Liver (tissue), 9 donors: ENCODE results near the gene F2RL3. TPM values are rescaled to one million over a fixed set of nuclear protein-coding genes. Genes with fewer than 3 reads are reported as not detected.
A peak's percentile ranks its signal among the peaks of the same experiment; 100 is the strongest.

ENCODE experiments used
- DNase-seq: peaks from one replicate; pipeline ENCODE4 v3.0.0-alpha.2; 2017; ENCODE audit warnings: low spot score
- H3K27ac ChIP-seq, 2 donors: one replicate each; pipeline ENCODE4 v1.7.0; 2013; ENCODE audit warnings: inconsistent platforms in 2 of 2, low read length in 2 of 2, control low read depth in 1 of 2, low read depth in 1 of 2, mild to moderate bottlenecking in 1 of 2
- H3K27me3 ChIP-seq, 4 donors: one replicate each; pipeline versions ENCODE4 v1.6.1 to v1.7.0; 2013; ENCODE audit warnings: low read length in 3 of 4, inconsistent platforms in 1 of 4, mild to moderate bottlenecking in 1 of 4, moderate library complexity in 1 of 4; ENCODE audit not compliant: control insufficient read depth in 4 of 4, insufficient read depth in 4 of 4
- H3K36me3 ChIP-seq, 4 donors: one replicate each; pipeline versions ENCODE4 v1.6.1 to v1.7.0; 2013; ENCODE audit warnings: low read length in 3 of 4, mild to moderate bottlenecking in 3 of 4, low read depth in 1 of 4, moderate library complexity in 1 of 4; ENCODE audit not compliant: control insufficient read depth in 4 of 4, insufficient read depth in 3 of 4
- H3K4me1 ChIP-seq, 4 donors: one replicate each; pipeline versions ENCODE4 v1.6.1 to v1.7.0; 2013; ENCODE audit warnings: low read length in 3 of 4, mild to moderate bottlenecking in 3 of 4, moderate library complexity in 1 of 4; ENCODE audit not compliant: control insufficient read depth in 4 of 4, insufficient read depth in 4 of 4
- H3K4me3 ChIP-seq, 3 donors: one replicate each; pipeline versions ENCODE4 v1.6.1 to v1.7.0; 2013; ENCODE audit warnings: low read length in 3 of 3, control low read depth in 1 of 3, low read depth in 1 of 3, mild to moderate bottlenecking in 1 of 3
- H3K9ac ChIP-seq, 2 donors: one replicate each; pipeline ENCODE4 v1.7.0; 2013; ENCODE audit warnings: low read length in 2 of 2, mild to moderate bottlenecking in 2 of 2, moderate library complexity in 2 of 2, control low read depth in 1 of 2, low read depth in 1 of 2
- H3K9me3 ChIP-seq, 4 donors: one replicate each; pipeline versions ENCODE4 v1.6.1 to v1.7.0; 2013; ENCODE audit warnings: low read length in 3 of 4; ENCODE audit not compliant: control insufficient read depth in 4 of 4
- ATF3 ChIP-seq: IDR thresholded peaks from 2 replicates; pipeline ENCODE4 v1.6.1; 2016; ENCODE audit warnings: antibody characterized with exemption
- EGR1 ChIP-seq, 2 donors: IDR thresholded peaks; 2 replicates each; pipeline ENCODE4 v1.6.1; 2016 to 2018; ENCODE audit warnings: antibody characterized with exemption in 2 of 2, low read depth in 2 of 2
- FOXA1 ChIP-seq: IDR thresholded peaks from 2 replicates; pipeline ENCODE4 v1.6.1; 2016; ENCODE audit warnings: antibody characterized with exemption
- FOXA2 ChIP-seq: IDR thresholded peaks from 2 replicates; pipeline ENCODE4 v1.6.1; 2016; ENCODE audit warnings: antibody characterized with exemption
- HNF4A ChIP-seq, 2 donors: conservative IDR thresholded peaks; 2 replicates each; pipeline ENCODE4 v1.6.1; 2016; ENCODE audit warnings: antibody characterized with exemption in 2 of 2, mild to moderate bottlenecking in 2 of 2
- HNF4G ChIP-seq: IDR thresholded peaks from 2 replicates; pipeline ENCODE4 v1.6.1; 2016; ENCODE audit warnings: antibody characterized with exemption
- JUND ChIP-seq, 2 donors: IDR thresholded peaks; 2 replicates each; pipeline ENCODE4 v1.6.1; 2016; ENCODE audit warnings: antibody characterized with exemption in 2 of 2
- NR2F2 ChIP-seq: IDR thresholded peaks from 2 replicates; pipeline ENCODE4 v1.6.1; 2016; ENCODE audit warnings: antibody characterized with exemption
- RAD21 ChIP-seq, 2 donors: IDR thresholded peaks; 2 replicates each; pipeline ENCODE4 v1.6.1; 2016; ENCODE audit warnings: antibody characterized with exemption in 2 of 2, mild to moderate bottlenecking in 2 of 2
- RXRA ChIP-seq, 2 donors: IDR thresholded peaks; 2 replicates each; pipeline ENCODE4 v1.6.1; 2017 to 2018; ENCODE audit warnings: antibody characterized with exemption in 2 of 2, mild to moderate bottlenecking in 1 of 2
- SP1 ChIP-seq: IDR thresholded peaks from 2 replicates; pipeline ENCODE4 v1.6.1; 2018; ENCODE audit warnings: antibody characterized with exemption, mild to moderate bottlenecking
- TAF1 ChIP-seq: conservative IDR thresholded peaks from 2 replicates; pipeline ENCODE4 v1.6.1; 2016; ENCODE audit warnings: antibody characterized with exemption, mild to moderate bottlenecking
- YY1 ChIP-seq: IDR thresholded peaks from 2 replicates; pipeline ENCODE4 v1.6.1; 2016; ENCODE audit warnings: antibody characterized with exemption, mild to moderate bottlenecking
- WGBS: extraction: QIAGEN DNeasy Blood & Tissue Kit; methylation state at CpG from one replicate; pipeline ENCODE4 v1.1.7; 2013; 5-methylcytosine and 5-hydroxymethylcytosine counted together
- polyA plus RNA-seq, 2 donors: library from polyadenylated mRNA; stranded (reverse) in 1 of 2; unstranded in 1 of 2; fragments of 200-250 nt in 1 of 2; fragments of >200 nt in 1 of 2; fragmentation: Nextera tagmentation in 1 of 2; extraction: Ambion mirVana in 1 of 2; gene quantifications; one replicate each; pipeline versions ENCODE4 v1.2.1 to v1.2.3, GENCODE V29; 2013 to 2015
- total RNA-seq, 2 donors: library from RNA; depleted of rRNA; stranded (reverse); fragments of >200 nt; gene quantifications; one replicate each; pipeline ENCODE4 v1.2.3, GENCODE V29; 2014
- TF ChIP-seq, protein P1 (sequence below): IDR thresholded peaks from 2 replicates; pipeline ENCODE4 v1.6.1; 2016; ENCODE audit warnings: antibody characterized with exemption
- donor health status: healthy.
- donor health status: healthy.
- donor health status: healthy.
- donor health status: healthy.
- donor health status: healthy.

F2RL3 gene
- total and polyA plus RNA-seq, 4 donors, result 0.08 to 1.6 (median 0.20) TPM

DNA sequence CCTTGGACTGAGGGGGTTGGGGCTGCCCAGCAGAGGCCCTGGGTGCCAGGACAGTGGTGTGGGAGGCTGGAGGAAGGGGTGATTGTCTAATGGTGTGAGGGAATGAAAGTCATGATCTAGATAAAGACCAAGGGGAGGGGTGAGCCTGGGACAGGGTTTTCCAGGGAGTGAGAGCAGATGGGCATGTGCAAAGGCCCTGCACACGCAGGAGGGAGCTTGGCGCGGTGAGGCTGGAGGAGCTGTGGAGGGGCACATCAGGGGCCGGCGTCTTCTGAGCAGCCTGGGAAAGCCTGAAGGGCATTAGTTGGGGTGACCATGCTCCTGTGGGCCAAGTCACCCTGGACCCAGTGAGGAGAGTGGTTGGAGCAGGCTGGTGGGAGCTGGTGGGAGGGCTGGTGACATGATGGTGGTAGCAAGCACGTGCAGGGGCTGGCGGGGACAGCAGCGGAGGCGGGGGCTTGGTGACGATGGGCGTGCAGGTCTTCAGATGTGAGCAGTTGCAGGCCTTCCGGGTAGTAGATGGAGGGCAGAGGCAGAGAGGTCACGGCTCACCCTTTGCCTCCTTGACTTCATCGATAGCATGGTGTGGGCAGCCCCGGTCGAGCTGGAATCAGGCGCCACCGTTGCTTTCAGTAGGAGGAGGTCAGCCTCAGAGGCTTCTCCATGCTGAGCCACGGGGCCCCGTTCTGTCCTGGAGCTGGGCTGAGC, 20.2 kb upstream of the F2RL3 start:
- 98% methylated on average over 20 of the region's 20 CpGs for WGBS
- H3K27ac ChIP-seq, result no peak overlapping the region
- peaks cover 16 to 72% (median 28%) of the 10 kb centered on the region in 4 donors for H3K36me3 ChIP-seq
- H3K4me3 ChIP-seq, result no peak overlapping the region
- H3K9ac ChIP-seq, result no peak overlapping the region
- DNase-seq, result no peak
- no peak for TF ChIP-seq JUND (IDR thresholded peaks at IDR 0.05)
- TF ChIP-seq FOXA2, result no peak
- no peak for TF ChIP-seq FOXA1
- TF ChIP-seq HNF4G, result no peak
- TF ChIP-seq YY1, result no peak
- no peak for TF ChIP-seq RAD21 (IDR thresholded peaks at IDR 0.05)
- no peak for TF ChIP-seq NR2F2
- TF ChIP-seq ATF3, result no peak
- TF ChIP-seq TAF1, result no peak
- TF ChIP-seq, protein P1, sequence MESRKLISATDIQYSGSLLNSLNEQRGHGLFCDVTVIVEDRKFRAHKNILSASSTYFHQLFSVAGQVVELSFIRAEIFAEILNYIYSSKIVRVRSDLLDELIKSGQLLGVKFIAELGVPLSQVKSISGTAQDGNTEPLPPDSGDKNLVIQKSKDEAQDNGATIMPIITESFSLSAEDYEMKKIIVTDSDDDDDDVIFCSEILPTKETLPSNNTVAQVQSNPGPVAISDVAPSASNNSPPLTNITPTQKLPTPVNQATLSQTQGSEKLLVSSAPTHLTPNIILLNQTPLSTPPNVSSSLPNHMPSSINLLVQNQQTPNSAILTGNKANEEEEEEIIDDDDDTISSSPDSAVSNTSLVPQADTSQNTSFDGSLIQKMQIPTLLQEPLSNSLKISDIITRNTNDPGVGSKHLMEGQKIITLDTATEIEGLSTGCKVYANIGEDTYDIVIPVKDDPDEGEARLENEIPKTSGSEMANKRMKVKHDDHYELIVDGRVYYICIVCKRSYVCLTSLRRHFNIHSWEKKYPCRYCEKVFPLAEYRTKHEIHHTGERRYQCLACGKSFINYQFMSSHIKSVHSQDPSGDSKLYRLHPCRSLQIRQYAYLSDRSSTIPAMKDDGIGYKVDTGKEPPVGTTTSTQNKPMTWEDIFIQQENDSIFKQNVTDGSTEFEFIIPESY, result no peak
- no peak for TF ChIP-seq HNF4A (conservative IDR thresholded peaks at IDR 0.05)
- no peak for TF ChIP-seq RXRA (IDR thresholded peaks at IDR 0.05)
- no peaks in the 10 kb centered on the region for H3K9me3 ChIP-seq
- no peaks in the 10 kb centered on the region for H3K4me1 ChIP-seq
- no peaks in the 10 kb centered on the region for H3K27me3 ChIP-seq

GRCh38 chr19:16869331-16869972, 19.3 kb upstream of the F2RL3 start:
- H3K36me3 ChIP-seq, result peaks cover 13 to 64% (median 26%) of the 10 kb centered on the region in 4 donors

GRCh38 chr19:16871871-16872270, 16.9 kb upstream of the F2RL3 start:
- H3K27me3 ChIP-seq, result no peaks in the 10 kb centered on the region
- H3K36me3 ChIP-seq, result peaks cover 3 to 61% (median 23%) of the 10 kb centered on the region in 4 donors
- WGBS, result 67% methylated on average over 7 of the region's 7 CpGs
- TF ChIP-seq RAD21 (IDR thresholded peaks at IDR 0.05) (no peak), NR2F2 (peak; percentile 91), SP1 (peak; percentile 16)
- no peak overlapping the region for H3K9ac ChIP-seq
- H3K4me3 ChIP-seq, result no peak overlapping the region
- no peak overlapping the region for H3K27ac ChIP-seq
- DNase-seq, result no peak
- H3K9me3 ChIP-seq, result no peaks in the 10 kb centered on the region
- no peaks in the 10 kb centered on the region for H3K4me1 ChIP-seq

More at GRCh38 chr19:16869331-16869972, 19.3 kb upstream of the F2RL3 start:
- 97% methylated on average over 30 of the region's 30 CpGs for WGBS
- no peak for DNase-seq
- no peak overlapping the region for H3K9ac ChIP-seq
- no peaks in the 10 kb centered on the region for H3K27me3 ChIP-seq
- no peak overlapping the region for H3K4me3 ChIP-seq
- TF ChIP-seq RXRA (IDR thresholded peaks at IDR 0.05), result no peak
- no peak for TF ChIP-seq JUND (IDR thresholded peaks at IDR 0.05)
- no peak for TF ChIP-seq ATF3
- TF ChIP-seq TAF1, result no peak
- no peak for TF ChIP-seq HNF4A (conservative IDR thresholded peaks at IDR 0.05)
- TF ChIP-seq EGR1 (IDR thresholded peaks at IDR 0.05; ENCODE audit: low read depth in 2 of 2), result no peak
- TF ChIP-seq YY1, result no peak
- no peak for TF ChIP-seq FOXA2
- no peaks in the 10 kb centered on the region for H3K9me3 ChIP-seq
- no peak overlapping the region for H3K27ac ChIP-seq
- H3K4me1 ChIP-seq, result no peaks in the 10 kb centered on the region
